HepG2 (cell line): Measurements from ENCODE around the gene FOXK2. TPM values are rescaled to one million over a fixed set of nuclear protein-coding genes. Genes with fewer than 3 reads are reported as not detected.
A peak's percentile ranks its signal among the peaks of the same experiment; 100 is the strongest.

ENCODE experiments used
- FOXA3 ChIP-seq: IDR thresholded peaks from 2 replicates; pipeline ENCODE4 v1.6.1; 2016; ENCODE audit warnings: missing genetic modification reagents, missing compliant biosample characterization
- JUND ChIP-seq: sonication (generic); formaldehyde crosslinking; IDR thresholded peaks from 2 replicates; pipeline ENCODE4 v1.8.0; 2022; ENCODE audit warnings: mild to moderate bottlenecking, missing genetic modification reagents
- KDM5A ChIP-seq: fragments of 200-600 bp; sonication (generic); IDR thresholded peaks from 2 replicates; pipeline ENCODE4 v1.7.0; 2018; ENCODE audit warnings: antibody characterized with exemption, mild to moderate bottlenecking, low read length, borderline replicate concordance
- NONO ChIP-seq, 2 experiments: fragments of 450-650 bp in 1 of 2; sonication (generic) in 1 of 2; formaldehyde crosslinking in 1 of 2; IDR thresholded peaks in 1 of 2; conservative IDR thresholded peaks in 1 of 2; 2 replicates each; pipeline versions ENCODE4 v1.6.1 to v1.8.0; 2017 to 2022; ENCODE audit warnings: mild to moderate bottlenecking in 1 of 2, missing genetic modification reagents in 1 of 2, moderate library complexity in 1 of 2
- ONECUT2 ChIP-seq: sonication (generic); formaldehyde crosslinking; IDR thresholded peaks from 2 replicates; pipeline ENCODE4 v1.4.0; 2020; ENCODE audit warnings: missing genetic modification reagents
- PAWR ChIP-seq: sonication (generic); formaldehyde crosslinking; IDR thresholded peaks from 2 replicates; pipeline ENCODE4 v1.4.0; 2020; ENCODE audit warnings: missing genetic modification reagents, mild to moderate bottlenecking, borderline replicate concordance
- SAP130 ChIP-seq: IDR thresholded peaks from 2 replicates; pipeline ENCODE4 v1.6.1; 2016; ENCODE audit warnings: low read depth
- SMAD1 ChIP-seq: sonication (generic); formaldehyde crosslinking; IDR thresholded peaks from 2 replicates; pipeline ENCODE4 v1.4.0; 2020; ENCODE audit warnings: missing genetic modification reagents, low read depth, mild to moderate bottlenecking, borderline replicate concordance
- SMYD3 ChIP-seq: sonication (generic); formaldehyde crosslinking; IDR thresholded peaks from 2 replicates; pipeline ENCODE4 v1.8.1; 2023; ENCODE audit warnings: mild to moderate bottlenecking, missing genetic modification reagents
- SP1 ChIP-seq, 2 experiments: fragments of 450-650 bp in 1 of 2; sonication (generic) in 1 of 2; formaldehyde crosslinking in 1 of 2; IDR thresholded peaks; 2 replicates each; pipeline versions ENCODE4 v1.4.0 to v1.6.1; 2016 to 2020; ENCODE audit warnings: missing genetic modification reagents in 1 of 2
- ZNF121 ChIP-seq: sonication (generic); formaldehyde crosslinking; IDR thresholded peaks from 2 replicates; pipeline ENCODE4 v1.5.0; 2020; ENCODE audit warnings: mild to moderate bottlenecking, missing genetic modification reagents
- ZNF224 ChIP-seq: sonication (generic); formaldehyde crosslinking; IDR thresholded peaks from 2 replicates; pipeline ENCODE4 v1.5.0; 2020; ENCODE audit warnings: mild to moderate bottlenecking, missing genetic modification reagents
- ZNF556 ChIP-seq: sonication (generic); formaldehyde crosslinking; IDR thresholded peaks from 2 replicates; pipeline ENCODE4 v1.4.0; 2020; ENCODE audit warnings: mild to moderate bottlenecking, missing genetic modification reagents, borderline replicate concordance
- ZNF782 ChIP-seq: sonication (generic); formaldehyde crosslinking; IDR thresholded peaks from 2 replicates; pipeline ENCODE4 v1.4.0; 2020; ENCODE audit warnings: missing genetic modification reagents, mild to moderate bottlenecking, borderline replicate concordance
- ZSCAN31 ChIP-seq: sonication (generic); formaldehyde crosslinking; IDR thresholded peaks from 2 replicates; pipeline ENCODE4 v1.5.0; 2020; ENCODE audit warnings: low read depth, mild to moderate bottlenecking, missing genetic modification reagents
- polyA plus RNA-seq, 8 experiments: library from polyadenylated mRNA; depleted of rRNA in 3 of 8; stranded (reverse) in 7 of 8; unstranded in 1 of 8; fragments of >200 nt; fragmentation: Illumina TruSeq in 4 of 8; extraction: Trizol in 4 of 8; gene quantifications; 2 replicates each; pipeline versions ENCODE4 v1.2.1 to v1.2.3, GENCODE V29; 2011 to 2016; ENCODE audit warnings: low read depth in 4 of 8, missing spikeins in 1 of 8, mixed read lengths in 1 of 8; ENCODE audit not compliant: insufficient read depth in 1 of 8
- total RNA-seq, 5 experiments: library from RNA; depleted of rRNA; stranded (reverse); fragments of >200 nt; fragmentation: Illumina TruSeq; extraction: Trizol; gene quantifications; 2 replicates each; pipeline ENCODE4 v1.2.3, GENCODE V29; 2016; ENCODE audit warnings: low read depth in 1 of 5
- TF ChIP-seq, protein P1 (sequence below): sonication (generic); formaldehyde crosslinking; IDR thresholded peaks from 2 replicates; pipeline ENCODE4 v1.8.0; 2022; ENCODE audit warnings: mild to moderate bottlenecking, missing genetic modification reagents, moderate library complexity
- TF ChIP-seq, protein P2 (sequence below): sonication (generic); formaldehyde crosslinking; IDR thresholded peaks from 2 replicates; pipeline ENCODE4 v1.4.0; 2020; ENCODE audit warnings: missing genetic modification reagents, low read depth, mild to moderate bottlenecking, borderline replicate concordance
- TF ChIP-seq, protein P3 (sequence below): sonication (generic); formaldehyde crosslinking; IDR thresholded peaks from 2 replicates; pipeline ENCODE4 v1.4.0; 2020; ENCODE audit warnings: missing genetic modification reagents
- TF ChIP-seq, protein P4 (sequence below): sonication (generic); formaldehyde crosslinking; IDR thresholded peaks from 2 replicates; pipeline ENCODE4 v1.4.0; 2020; ENCODE audit warnings: mild to moderate bottlenecking, low read depth, missing genetic modification reagents
- TF ChIP-seq, protein P5 (sequence below): sonication (generic); formaldehyde crosslinking; IDR thresholded peaks from 2 replicates; pipeline ENCODE4 v1.8.0; 2022; ENCODE audit warnings: missing genetic modification reagents, mild to moderate bottlenecking, borderline replicate concordance
- TF ChIP-seq, protein P6 (sequence below): sonication (generic); formaldehyde crosslinking; IDR thresholded peaks from 2 replicates; pipeline ENCODE4 v1.4.0; 2020; ENCODE audit warnings: mild to moderate bottlenecking, missing genetic modification reagents, borderline replicate concordance

FOXK2 gene
- total and polyA plus RNA-seq, 2 of the 13 experiments (the other 11 are each of a cell fraction or from before 2014, with no cell fraction given), result 67.1 to 67.2 TPM

DNA sequence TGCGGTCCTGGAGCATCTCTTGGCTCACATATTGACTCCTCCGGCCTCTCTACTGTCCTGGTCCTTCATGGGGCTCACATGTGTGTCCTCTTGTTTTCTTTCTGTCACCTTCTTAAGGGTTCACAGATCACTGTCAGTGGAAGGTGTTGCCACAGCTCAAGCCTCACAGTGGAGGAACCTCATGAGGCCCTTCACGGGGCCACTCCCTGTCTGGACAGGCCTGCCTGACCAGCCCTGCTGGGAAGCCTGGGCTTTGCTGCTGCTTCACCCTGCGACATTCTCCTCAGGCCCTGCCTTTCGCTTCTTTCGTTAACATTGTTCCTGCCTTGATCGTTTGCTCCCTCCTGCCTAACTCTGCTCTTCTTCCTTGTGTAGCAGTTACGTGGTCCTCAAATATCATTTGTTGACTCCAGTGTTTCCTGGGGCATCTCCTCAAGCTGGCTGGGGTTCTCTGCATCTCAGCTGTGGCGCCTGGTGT, 72.8 kb downstream of the FOXK2 start (continued):
- no peak for TF ChIP-seq KDM5A
- TF ChIP-seq SMAD1, result peak; percentile 68; the same call in 1 of the 2 replicates
- no peak for TF ChIP-seq ZNF224 (CRISPR knock-in tag)
- TF ChIP-seq, protein P1, sequence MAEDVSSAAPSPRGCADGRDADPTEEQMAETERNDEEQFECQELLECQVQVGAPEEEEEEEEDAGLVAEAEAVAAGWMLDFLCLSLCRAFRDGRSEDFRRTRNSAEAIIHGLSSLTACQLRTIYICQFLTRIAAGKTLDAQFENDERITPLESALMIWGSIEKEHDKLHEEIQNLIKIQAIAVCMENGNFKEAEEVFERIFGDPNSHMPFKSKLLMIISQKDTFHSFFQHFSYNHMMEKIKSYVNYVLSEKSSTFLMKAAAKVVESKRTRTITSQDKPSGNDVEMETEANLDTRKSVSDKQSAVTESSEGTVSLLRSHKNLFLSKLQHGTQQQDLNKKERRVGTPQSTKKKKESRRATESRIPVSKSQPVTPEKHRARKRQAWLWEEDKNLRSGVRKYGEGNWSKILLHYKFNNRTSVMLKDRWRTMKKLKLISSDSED (CRISPR knock-in tag), result no peak
- no peak for TF ChIP-seq JUND (CRISPR knock-in tag)
- no peak for TF ChIP-seq SP1 (IDR thresholded peaks at IDR 0.05)
- TF ChIP-seq SP1 (CRISPR knock-in tag; IDR thresholded peaks at IDR 0.05), result no peak
- no peak for TF ChIP-seq NONO (IDR thresholded peaks at IDR 0.05)
- TF ChIP-seq NONO (CRISPR knock-in tag; conservative IDR thresholded peaks at IDR 0.05), result no peak
- TF ChIP-seq, protein P2, sequence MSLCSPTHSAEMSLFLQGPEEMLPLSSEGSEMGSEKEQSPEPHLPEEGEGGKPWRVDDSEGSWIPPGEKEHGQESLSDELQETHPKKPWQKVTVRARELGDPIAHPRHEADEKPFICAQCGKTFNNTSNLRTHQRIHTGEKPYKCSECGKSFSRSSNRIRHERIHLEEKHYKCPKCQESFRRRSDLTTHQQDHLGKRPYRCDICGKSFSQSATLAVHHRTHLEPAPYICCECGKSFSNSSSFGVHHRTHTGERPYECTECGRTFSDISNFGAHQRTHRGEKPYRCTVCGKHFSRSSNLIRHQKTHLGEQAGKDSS (CRISPR knock-in tag), result 0 out of 2 replicates have a peak, but pooled peaks have one; percentile 45
- TF ChIP-seq, protein P3, sequence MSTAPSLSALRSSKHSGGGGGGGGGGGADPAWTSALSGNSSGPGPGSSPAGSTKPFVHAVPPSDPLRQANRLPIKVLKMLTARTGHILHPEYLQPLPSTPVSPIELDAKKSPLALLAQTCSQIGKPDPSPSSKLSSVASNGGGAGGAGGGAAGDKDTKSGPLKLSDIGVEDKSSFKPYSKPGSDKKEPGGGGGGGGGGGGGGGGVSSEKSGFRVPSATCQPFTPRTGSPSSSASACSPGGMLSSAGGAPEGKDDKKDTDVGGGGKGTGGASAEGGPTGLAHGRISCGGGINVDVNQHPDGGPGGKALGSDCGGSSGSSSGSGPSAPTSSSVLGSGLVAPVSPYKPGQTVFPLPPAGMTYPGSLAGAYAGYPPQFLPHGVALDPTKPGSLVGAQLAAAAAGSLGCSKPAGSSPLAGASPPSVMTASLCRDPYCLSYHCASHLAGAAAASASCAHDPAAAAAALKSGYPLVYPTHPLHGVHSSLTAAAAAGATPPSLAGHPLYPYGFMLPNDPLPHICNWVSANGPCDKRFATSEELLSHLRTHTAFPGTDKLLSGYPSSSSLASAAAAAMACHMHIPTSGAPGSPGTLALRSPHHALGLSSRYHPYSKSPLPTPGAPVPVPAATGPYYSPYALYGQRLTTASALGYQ, result no peak
- 0 out of 2 replicates have a peak, but pooled peaks have one; percentile 49 for TF ChIP-seq ZNF556 (CRISPR knock-in tag)
- 0 out of 2 replicates have a peak, but pooled peaks have one; percentile 69 for TF ChIP-seq ZSCAN31 (CRISPR knock-in tag)
- no peak for TF ChIP-seq SMYD3 (CRISPR knock-in tag)
- TF ChIP-seq ONECUT2 (CRISPR knock-in tag), result no peak
- TF ChIP-seq, protein P4, sequence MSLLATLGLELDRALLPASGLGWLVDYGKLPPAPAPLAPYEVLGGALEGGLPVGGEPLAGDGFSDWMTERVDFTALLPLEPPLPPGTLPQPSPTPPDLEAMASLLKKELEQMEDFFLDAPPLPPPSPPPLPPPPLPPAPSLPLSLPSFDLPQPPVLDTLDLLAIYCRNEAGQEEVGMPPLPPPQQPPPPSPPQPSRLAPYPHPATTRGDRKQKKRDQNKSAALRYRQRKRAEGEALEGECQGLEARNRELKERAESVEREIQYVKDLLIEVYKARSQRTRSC, result 0 out of 2 replicates have a peak, but pooled peaks have one; percentile 66
- no peak; the same call in 1 of the 2 replicates for TF ChIP-seq FOXA3
- TF ChIP-seq, protein P5, sequence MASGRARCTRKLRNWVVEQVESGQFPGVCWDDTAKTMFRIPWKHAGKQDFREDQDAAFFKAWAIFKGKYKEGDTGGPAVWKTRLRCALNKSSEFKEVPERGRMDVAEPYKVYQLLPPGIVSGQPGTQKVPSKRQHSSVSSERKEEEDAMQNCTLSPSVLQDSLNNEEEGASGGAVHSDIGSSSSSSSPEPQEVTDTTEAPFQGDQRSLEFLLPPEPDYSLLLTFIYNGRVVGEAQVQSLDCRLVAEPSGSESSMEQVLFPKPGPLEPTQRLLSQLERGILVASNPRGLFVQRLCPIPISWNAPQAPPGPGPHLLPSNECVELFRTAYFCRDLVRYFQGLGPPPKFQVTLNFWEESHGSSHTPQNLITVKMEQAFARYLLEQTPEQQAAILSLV (CRISPR knock-in tag), result no peak
- TF ChIP-seq, protein P6, sequence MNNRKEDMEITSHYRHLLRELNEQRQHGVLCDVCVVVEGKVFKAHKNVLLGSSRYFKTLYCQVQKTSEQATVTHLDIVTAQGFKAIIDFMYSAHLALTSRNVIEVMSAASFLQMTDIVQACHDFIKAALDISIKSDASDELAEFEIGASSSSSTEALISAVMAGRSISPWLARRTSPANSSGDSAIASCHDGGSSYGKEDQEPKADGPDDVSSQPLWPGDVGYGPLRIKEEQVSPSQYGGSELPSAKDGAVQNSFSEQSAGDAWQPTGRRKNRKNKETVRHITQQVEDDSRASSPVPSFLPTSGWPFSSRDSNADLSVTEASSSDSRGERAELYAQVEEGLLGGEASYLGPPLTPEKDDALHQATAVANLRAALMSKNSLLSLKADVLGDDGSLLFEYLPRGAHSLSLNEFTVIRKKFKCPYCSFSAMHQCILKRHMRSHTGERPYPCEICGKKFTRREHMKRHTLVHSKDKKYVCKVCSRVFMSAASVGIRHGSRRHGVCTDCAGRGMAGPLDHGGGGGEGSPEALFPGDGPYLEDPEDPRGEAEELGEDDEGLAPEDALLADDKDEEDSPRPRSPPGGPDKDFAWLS (CRISPR knock-in tag), result 0 out of 2 replicates have a peak, but pooled peaks have one; percentile 42
- TF ChIP-seq PAWR (CRISPR knock-in tag), result 0 out of 2 replicates have a peak, but pooled peaks have one; percentile 59
- 0 out of 2 replicates have a peak, but pooled peaks have one; percentile 14 for TF ChIP-seq SAP130 (CRISPR knock-in tag)
- peak; percentile 25; the same call in 1 of the 2 replicates for TF ChIP-seq ZNF782 (CRISPR knock-in tag)
- TF ChIP-seq ZNF121 (CRISPR knock-in tag), result 0 out of 2 replicates have a peak, but pooled peaks have one; percentile 34
